Ovary (tissue), 3 donors: Measurements from ENCODE around the gene TEP1.
"Not testable (repeated sequence)": the region's sequence is repeated elsewhere in the genome, so short reads cannot be mapped to it uniquely, and the experiment has no call there.

Experiments used
- EP300 ChIP-seq: sonication (generic); formaldehyde crosslinking; IDR thresholded peaks from one replicate; pipeline ENCODE4 v1.6.1; 2017; ENCODE audit warnings: antibody characterized with exemption
- POLR2A ChIP-seq: fragments of 450-650 bp; IDR thresholded peaks from one replicate; pipeline ENCODE4 v1.6.1; 2017; ENCODE audit warnings: antibody characterized with exemption, mild to moderate bottlenecking, moderate library complexity
- TF ChIP-seq, protein P1 (sequence below), 3 donors: fragments of 450-650 bp in 2 of 3; fragments of 200-600 bp in 1 of 3; IDR thresholded peaks; one replicate each; pipeline versions ENCODE4 v1.5.1 to v1.8.0; 2016 to 2022; ENCODE audit warnings: antibody characterized with exemption in 3 of 3, mild to moderate bottlenecking in 1 of 3
- donor health status: DM: no; HTN: no; CAD: no.

DNA sequence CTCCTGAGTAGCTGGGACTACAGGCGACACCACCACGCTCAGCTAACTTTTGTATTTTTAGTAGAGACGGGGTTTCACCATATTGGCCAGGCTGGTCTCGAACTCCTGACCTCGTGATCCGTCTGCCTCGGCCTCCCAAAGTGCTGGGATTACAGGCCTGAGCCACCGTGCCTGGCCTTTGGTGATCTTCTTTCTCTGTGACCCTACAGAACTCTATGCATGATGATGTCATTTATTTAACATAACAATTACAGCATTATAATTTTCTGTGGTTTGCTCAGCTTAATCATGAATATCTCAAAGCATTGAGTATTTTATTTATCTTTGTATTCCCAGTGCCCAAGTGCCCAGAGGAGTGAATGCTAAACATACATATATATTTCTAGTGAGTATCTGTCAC lies 39.5 kb upstream of the TEP1 start:
- TF ChIP-seq, protein P1, sequence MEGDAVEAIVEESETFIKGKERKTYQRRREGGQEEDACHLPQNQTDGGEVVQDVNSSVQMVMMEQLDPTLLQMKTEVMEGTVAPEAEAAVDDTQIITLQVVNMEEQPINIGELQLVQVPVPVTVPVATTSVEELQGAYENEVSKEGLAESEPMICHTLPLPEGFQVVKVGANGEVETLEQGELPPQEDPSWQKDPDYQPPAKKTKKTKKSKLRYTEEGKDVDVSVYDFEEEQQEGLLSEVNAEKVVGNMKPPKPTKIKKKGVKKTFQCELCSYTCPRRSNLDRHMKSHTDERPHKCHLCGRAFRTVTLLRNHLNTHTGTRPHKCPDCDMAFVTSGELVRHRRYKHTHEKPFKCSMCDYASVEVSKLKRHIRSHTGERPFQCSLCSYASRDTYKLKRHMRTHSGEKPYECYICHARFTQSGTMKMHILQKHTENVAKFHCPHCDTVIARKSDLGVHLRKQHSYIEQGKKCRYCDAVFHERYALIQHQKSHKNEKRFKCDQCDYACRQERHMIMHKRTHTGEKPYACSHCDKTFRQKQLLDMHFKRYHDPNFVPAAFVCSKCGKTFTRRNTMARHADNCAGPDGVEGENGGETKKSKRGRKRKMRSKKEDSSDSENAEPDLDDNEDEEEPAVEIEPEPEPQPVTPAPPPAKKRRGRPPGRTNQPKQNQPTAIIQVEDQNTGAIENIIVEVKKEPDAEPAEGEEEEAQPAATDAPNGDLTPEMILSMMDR (IDR thresholded peaks at IDR 0.05) = not testable (repeated sequence)
- TF ChIP-seq POLR2A, EP300: not testable (repeated sequence)
